Measurements from ENCODE around the gene HEXIM1.

The HEXIM1 gene

DNA sequence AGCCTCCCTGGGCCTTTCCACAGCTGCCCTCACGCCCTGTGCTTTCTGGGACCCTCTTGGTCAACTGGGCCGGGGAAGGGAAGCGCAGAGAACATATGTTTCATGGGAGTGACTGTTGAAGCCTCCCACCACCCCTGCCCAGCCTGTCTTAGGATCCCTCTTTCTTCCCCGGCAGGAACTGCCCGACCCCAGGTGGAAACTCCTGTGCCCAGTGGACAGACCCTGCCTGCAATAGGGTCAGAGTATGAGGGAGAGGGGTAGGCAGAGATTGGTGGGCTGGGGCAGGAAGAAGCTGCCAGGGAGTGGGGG is 23.9 kb downstream of the HEXIM1 start:
- H3K4me3 ChIP-seq (ENCODE audit: low read depth, low read length), result peak overlapping the region; percentile 22
- H3K9ac ChIP-seq (ENCODE audit: low read depth, low read length), result peak overlapping the region; percentile 65
- peaks cover 2% of the 10 kb centered on the region for H3K36me3 ChIP-seq (ENCODE audit: control insufficient read depth, insufficient read depth, low read length)
- H3K9me3 ChIP-seq (ENCODE audit: control insufficient read depth, insufficient read depth, low read length), result no peaks in the 10 kb centered on the region
- no peaks in the 10 kb centered on the region for H3K27me3 ChIP-seq (ENCODE audit: control insufficient read depth, insufficient read depth, low read length)
- peaks cover 25% of the 10 kb centered on the region for H3K4me1 ChIP-seq (ENCODE audit: control insufficient read depth, insufficient read depth, low read length)

DNA sequence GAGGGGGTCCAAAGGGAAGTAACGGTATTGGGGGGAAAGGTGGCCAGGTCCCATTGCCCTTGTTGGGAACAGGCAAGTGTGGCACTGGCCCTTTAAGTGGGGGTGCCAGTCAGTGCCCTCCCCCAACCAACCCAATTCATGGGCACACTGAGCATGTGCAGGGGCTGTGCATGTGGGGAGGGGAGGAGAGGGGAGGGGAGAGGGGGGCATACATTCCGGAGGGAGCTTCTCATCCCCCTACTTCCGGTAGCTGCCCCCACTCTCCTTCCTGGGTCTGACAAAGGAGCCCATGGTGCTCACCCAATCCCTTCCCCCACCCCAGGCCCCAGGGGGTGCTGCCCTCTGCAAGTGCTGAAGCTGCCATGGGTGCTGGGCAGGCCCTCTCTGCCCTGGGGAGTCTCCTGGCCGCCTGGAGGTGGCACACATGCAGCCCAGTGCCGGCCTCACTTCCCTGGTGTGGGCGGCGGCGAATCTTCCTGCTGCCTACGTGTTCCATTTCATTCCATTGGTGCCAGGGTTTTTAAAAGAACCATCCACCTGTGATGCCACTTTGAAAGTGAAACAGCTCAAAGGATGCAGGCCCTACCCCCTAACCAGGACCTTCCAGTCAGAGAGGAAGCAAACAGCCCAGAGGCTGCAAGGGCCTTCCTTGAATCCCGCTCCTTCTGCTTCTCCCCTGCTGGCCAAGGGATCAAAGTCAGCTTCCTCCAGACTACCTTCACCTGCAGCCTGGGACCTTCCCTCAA is 24.4 kb downstream of the HEXIM1 start:
- Histone ChIP-seq H3K4me3 (ENCODE audit: low read depth, low read length) (peak overlapping the region; percentile 22), H3K4me1 (ENCODE audit: control insufficient read depth, insufficient read depth, low read length) (peaks cover 25% of the 10 kb centered on the region), H3K36me3 (ENCODE audit: control insufficient read depth, insufficient read depth, low read length) (peaks cover 2% of the 10 kb centered on the region), H3K9me3 (ENCODE audit: control insufficient read depth, insufficient read depth, low read length) (no peaks in the 10 kb centered on the region), H3K9ac (ENCODE audit: low read depth, low read length) (no peak overlapping the region), H3K27me3 (ENCODE audit: control insufficient read depth, insufficient read depth, low read length) (no peaks in the 10 kb centered on the region)

DNA sequence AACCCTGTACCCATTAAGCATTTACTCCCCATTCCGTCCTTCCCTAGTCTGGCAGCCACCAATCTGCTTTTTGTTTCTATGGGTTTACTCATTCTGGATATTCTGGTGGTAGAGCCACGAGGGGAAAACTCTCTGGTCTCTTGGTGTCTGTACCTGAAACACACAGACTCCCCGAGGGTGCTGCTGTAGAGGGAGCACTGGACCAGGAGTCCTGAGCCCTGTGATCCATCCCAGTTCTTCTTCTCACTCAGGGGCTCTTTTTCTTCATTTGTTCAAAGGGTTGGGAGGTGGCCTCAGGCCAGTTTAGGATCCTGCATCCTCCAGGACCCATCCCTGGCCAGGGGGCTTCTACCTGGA is 27.5 kb downstream of the HEXIM1 start:
- Histone ChIP-seq H3K27me3 (ENCODE audit: control insufficient read depth, insufficient read depth, low read length) (no peaks in the 10 kb centered on the region), H3K4me3 (ENCODE audit: low read depth, low read length) (no peak overlapping the region), H3K4me1 (ENCODE audit: control insufficient read depth, insufficient read depth, low read length) (peaks cover 20% of the 10 kb centered on the region), H3K36me3 (ENCODE audit: control insufficient read depth, insufficient read depth, low read length) (no peaks in the 10 kb centered on the region), H3K9ac (ENCODE audit: low read depth, low read length) (no peak overlapping the region), H3K9me3 (ENCODE audit: control insufficient read depth, insufficient read depth, low read length) (no peaks in the 10 kb centered on the region)

DNA sequence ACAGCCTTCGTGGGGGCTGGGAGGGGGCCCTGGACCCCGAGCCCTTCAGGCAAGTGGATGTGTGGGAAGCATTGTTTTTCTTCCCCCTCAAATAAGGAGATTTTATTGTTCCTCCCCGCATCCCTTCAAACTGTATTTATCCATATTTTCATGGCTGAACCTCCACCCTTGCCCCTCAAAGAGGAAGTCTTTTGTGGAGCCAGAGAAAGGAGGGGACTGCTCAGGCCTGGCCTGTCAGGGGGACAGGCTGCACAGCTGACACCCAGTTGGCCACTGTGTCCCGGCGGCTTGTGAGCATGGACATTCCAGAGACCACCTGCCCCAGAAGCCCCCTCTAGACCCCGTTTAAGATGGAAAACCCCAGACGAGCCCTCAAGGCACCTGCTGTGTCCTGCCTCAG is 29.3 kb downstream of the HEXIM1 start:
- Histone ChIP-seq H3K4me1 (ENCODE audit: control insufficient read depth, insufficient read depth, low read length) (peaks cover 5% of the 10 kb centered on the region), H3K4me3 (ENCODE audit: low read depth, low read length) (no peak overlapping the region), H3K9ac (ENCODE audit: low read depth, low read length) (no peak overlapping the region), H3K27me3 (ENCODE audit: control insufficient read depth, insufficient read depth, low read length) (no peaks in the 10 kb centered on the region), H3K36me3 (ENCODE audit: control insufficient read depth, insufficient read depth, low read length) (no peaks in the 10 kb centered on the region), H3K9me3 (ENCODE audit: control insufficient read depth, insufficient read depth, low read length) (no peaks in the 10 kb centered on the region)

DNA sequence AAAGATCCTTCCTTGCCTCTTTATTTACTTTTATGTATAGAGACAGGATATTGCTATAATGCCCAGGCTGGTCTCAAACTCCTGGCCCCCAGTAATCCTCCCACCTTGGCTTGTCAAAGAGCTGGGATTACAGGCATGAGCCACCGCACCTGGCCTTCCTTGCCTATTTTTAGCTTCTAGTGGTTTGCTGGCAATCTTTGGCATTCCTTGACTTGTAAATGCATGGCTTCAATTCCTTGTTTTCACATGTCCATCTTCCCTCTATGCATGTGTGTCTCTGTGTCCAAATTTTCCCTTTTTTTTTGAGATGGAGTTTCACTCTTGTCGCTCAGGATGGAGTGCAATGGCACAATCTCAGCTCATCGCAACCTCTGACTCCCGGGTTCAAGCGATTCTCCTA is 35.9 kb downstream of the HEXIM1 start:
- Histone ChIP-seq H3K9me3 (ENCODE audit: control insufficient read depth, insufficient read depth, low read length) (no peaks in the 10 kb centered on the region), H3K4me1 (ENCODE audit: control insufficient read depth, insufficient read depth, low read length) (no peaks in the 10 kb centered on the region), H3K9ac (ENCODE audit: low read depth, low read length) (no peak overlapping the region), H3K36me3 (ENCODE audit: control insufficient read depth, insufficient read depth, low read length) (no peaks in the 10 kb centered on the region), H3K4me3 (ENCODE audit: low read depth, low read length) (no peak overlapping the region), H3K27me3 (ENCODE audit: control insufficient read depth, insufficient read depth, low read length) (no peaks in the 10 kb centered on the region)

DNA sequence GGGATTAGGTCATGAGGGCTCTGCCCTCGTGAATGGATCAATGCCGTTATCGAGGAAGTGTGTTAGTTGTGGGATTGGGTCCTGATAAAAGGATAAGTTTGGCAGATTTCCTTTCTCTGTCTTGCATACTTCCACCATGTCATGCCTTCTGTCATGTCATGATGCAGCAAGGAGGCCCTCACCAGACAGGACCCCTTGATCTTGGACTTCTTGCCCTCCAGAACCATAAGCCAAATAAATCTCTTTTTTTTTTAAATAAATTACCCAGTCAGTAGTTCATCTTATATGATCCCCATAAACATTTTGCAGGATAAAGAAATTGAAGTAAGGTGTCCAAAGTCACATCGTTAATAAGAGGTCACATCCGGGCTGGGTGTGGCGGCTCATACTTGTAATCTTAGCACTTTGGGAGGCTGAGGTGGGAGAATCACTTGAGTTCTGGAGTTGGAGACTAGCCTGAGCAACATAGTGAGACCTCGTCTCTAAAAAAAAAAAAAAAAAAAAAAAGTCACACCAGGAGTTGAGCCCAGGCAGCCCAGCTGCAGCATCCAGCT is 38.6 kb downstream of the HEXIM1 start:
- Histone ChIP-seq H3K36me3 (ENCODE audit: control insufficient read depth, insufficient read depth, low read length) (no peaks in the 10 kb centered on the region), H3K9ac (ENCODE audit: low read depth, low read length) (no peak overlapping the region), H3K27me3 (ENCODE audit: control insufficient read depth, insufficient read depth, low read length) (no peaks in the 10 kb centered on the region), H3K4me3 (ENCODE audit: low read depth, low read length) (no peak overlapping the region), H3K9me3 (ENCODE audit: control insufficient read depth, insufficient read depth, low read length) (peaks cover 2% of the 10 kb centered on the region), H3K4me1 (ENCODE audit: control insufficient read depth, insufficient read depth, low read length) (no peaks in the 10 kb centered on the region)

DNA sequence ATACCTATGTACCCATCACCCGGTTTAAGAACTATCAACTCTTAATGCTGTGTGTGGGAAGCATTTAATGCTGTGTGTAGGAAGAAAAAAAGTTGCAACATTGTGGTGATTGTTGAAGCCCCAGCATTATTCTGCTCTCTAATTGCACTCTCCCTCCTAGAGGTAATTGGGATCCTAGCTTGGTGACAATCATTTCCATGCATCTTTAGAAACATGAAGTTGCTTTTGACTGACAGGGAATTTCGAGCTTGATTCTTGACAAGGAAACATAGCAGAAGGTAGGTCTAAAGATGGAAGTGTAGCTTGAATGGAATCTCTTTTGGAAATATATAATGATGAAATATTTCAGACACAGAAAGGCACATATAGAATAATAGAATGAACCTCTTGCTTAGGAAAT is 40.7 kb downstream of the HEXIM1 start:
- H3K27me3 ChIP-seq (ENCODE audit: control insufficient read depth, insufficient read depth, low read length), result no peaks in the 10 kb centered on the region

DNA sequence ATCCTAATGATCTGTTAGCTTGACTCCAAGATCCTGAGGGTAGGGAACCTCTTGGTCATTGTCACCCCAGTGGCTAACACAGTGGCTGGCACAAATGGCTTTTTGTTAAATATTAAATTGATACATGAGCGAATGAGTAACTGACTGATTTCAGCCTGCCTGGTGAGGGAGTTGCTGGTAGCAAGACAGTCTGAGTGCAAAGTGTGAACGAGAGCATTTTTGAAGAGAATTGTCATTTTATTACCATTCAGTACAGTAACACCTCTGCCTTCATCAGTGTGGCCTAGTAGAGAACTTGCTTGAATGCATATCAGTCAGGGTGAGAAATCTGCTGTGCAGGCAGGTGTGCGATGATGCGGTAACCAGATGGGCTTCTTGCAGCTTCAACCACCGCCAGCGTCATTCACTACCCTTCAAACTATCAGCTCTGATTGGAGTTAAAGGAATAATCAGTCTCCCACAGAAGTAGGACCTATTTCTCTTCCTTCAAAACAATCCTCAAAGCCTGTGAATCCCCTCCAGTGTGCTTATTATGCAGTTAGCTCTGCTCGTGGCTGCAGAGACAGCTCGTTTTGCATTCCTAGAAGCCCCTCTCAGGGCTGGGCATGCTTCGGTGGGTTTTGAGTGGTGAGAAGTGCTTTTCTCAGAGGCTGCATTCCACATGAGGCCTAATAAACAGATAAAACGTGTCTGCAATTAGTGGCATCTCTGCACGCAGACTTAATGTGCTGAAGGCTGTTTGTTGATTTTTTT is 42.4 kb downstream of the HEXIM1 start:
- Histone ChIP-seq H3K27me3 (ENCODE audit: control insufficient read depth, insufficient read depth, low read length) (no peaks in the 10 kb centered on the region), H3K4me3 (ENCODE audit: low read depth, low read length) (no peak overlapping the region)

More for the DNA sequence above, 40.7 kb downstream of the HEXIM1 start:
- peaks cover 2% of the 10 kb centered on the region for H3K9me3 ChIP-seq (ENCODE audit: control insufficient read depth, insufficient read depth, low read length)
- H3K4me3 ChIP-seq (ENCODE audit: low read depth, low read length), result no peak overlapping the region
- no peak overlapping the region for H3K9ac ChIP-seq (ENCODE audit: low read depth, low read length)
- no peaks in the 10 kb centered on the region for H3K4me1 ChIP-seq (ENCODE audit: control insufficient read depth, insufficient read depth, low read length)
- no peaks in the 10 kb centered on the region for H3K36me3 ChIP-seq (ENCODE audit: control insufficient read depth, insufficient read depth, low read length)

DNA sequence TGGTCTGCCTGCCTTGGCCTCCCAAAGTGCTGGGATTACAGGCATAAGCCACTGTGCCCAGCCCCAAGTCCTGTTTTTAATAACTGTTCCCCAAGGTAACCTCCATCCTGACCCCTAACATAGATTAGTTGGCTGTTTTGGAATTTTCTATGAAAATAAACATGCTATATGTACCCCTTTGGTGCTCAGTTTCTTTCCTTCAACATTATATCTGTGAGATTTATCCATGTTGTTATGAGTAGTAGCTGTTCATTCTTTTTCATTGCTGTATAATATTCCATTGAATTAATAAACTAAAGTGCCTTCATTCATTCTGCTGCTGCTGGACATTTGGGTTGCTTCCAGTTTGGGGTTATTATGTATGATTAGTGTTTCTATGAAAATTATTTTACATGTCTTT is 47.1 kb downstream of the HEXIM1 start:
- Histone ChIP-seq H3K4me3 (ENCODE audit: low read depth, low read length) (no peak overlapping the region), H3K27me3 (ENCODE audit: control insufficient read depth, insufficient read depth, low read length) (no peaks in the 10 kb centered on the region), H3K9me3 (ENCODE audit: control insufficient read depth, insufficient read depth, low read length) (peaks cover 2% of the 10 kb centered on the region), H3K4me1 (ENCODE audit: control insufficient read depth, insufficient read depth, low read length) (peaks cover 7% of the 10 kb centered on the region), H3K36me3 (ENCODE audit: control insufficient read depth, insufficient read depth, low read length) (no peaks in the 10 kb centered on the region), H3K9ac (ENCODE audit: low read depth, low read length) (no peak overlapping the region)

More for the DNA sequence above, 42.4 kb downstream of the HEXIM1 start:
- peaks cover 2% of the 10 kb centered on the region for H3K9me3 ChIP-seq (ENCODE audit: control insufficient read depth, insufficient read depth, low read length)
- no peaks in the 10 kb centered on the region for H3K4me1 ChIP-seq (ENCODE audit: control insufficient read depth, insufficient read depth, low read length)
- H3K9ac ChIP-seq (ENCODE audit: low read depth, low read length), result no peak overlapping the region
- no peaks in the 10 kb centered on the region for H3K36me3 ChIP-seq (ENCODE audit: control insufficient read depth, insufficient read depth, low read length)

DNA sequence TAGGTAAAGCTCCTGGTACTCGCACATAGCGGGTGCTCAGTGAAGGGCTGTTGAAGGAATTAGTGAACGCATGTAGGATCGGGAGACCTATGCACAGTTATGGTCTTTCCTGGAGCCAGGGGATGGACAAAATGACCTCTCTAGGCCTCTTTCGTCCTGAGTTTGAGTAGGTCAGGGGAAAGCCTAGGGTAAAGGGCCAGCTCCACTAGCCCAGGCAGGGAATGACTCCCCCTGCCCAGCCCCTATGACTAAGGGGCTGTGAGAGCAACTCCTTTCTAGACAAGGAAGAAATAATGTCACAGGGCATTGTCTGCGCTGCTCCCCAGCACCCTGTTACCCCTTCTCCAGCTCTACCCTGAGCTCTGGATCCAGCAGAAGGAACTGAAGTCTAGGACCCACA is 48.8 kb downstream of the HEXIM1 start:
- Histone ChIP-seq H3K4me3 (ENCODE audit: low read depth, low read length) (no peak overlapping the region), H3K4me1 (ENCODE audit: control insufficient read depth, insufficient read depth, low read length) (peaks cover 7% of the 10 kb centered on the region), H3K27me3 (ENCODE audit: control insufficient read depth, insufficient read depth, low read length) (no peaks in the 10 kb centered on the region), H3K9me3 (ENCODE audit: control insufficient read depth, insufficient read depth, low read length) (no peaks in the 10 kb centered on the region), H3K36me3 (ENCODE audit: control insufficient read depth, insufficient read depth, low read length) (no peaks in the 10 kb centered on the region), H3K9ac (ENCODE audit: low read depth, low read length) (peak overlapping the region; percentile 76)

DNA sequence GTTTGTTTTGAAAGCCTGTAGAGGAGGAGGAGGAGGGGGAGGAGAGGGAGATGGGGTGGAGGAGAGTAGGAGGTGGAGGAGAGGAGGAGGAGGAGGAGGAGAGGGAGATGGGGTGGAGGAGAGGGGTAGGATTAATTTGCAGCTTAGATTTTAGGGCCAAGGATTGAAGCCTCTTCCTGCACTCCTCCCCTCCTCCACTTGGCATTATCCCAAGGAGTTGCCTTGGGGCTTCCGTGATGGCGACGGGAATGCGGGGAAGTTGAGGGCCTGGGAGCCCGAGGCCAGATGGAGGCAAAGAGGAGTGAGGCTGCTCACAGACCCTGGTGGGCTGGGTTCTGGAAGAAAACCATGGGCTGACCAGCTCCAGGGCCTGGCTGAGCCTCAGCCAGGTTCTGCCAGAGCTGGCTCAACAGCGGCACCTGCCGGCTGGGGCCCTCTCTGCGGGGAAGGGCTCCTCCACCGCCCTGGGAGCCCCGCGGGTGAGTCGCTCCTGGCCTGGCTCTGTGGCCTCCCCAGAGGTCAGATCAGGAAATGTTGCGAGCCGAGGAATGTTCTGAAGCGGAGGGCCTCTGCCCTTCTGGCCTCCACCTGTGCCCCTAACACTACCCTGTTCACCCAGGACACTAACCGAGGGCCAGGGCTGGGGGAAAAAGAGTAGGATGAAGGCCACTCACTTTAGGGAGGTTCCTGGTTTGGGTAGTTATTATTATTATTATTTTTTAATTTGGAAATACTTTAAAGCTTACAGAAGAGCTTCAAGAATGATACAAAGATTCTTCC is 49.5 kb downstream of the HEXIM1 start:
- Histone ChIP-seq H3K9ac (ENCODE audit: low read depth, low read length) (peak overlapping the region; percentile 76), H3K4me1 (ENCODE audit: control insufficient read depth, insufficient read depth, low read length) (peaks cover 7% of the 10 kb centered on the region), H3K36me3 (ENCODE audit: control insufficient read depth, insufficient read depth, low read length) (no peaks in the 10 kb centered on the region), H3K4me3 (ENCODE audit: low read depth, low read length) (peak overlapping the region; percentile 32), H3K9me3 (ENCODE audit: control insufficient read depth, insufficient read depth, low read length) (no peaks in the 10 kb centered on the region), H3K27me3 (ENCODE audit: control insufficient read depth, insufficient read depth, low read length) (no peaks in the 10 kb centered on the region)

Data from iPS-15b (cell line).